ENCODE results near the gene MAN1A1.

- TF ChIP-seq POLR2AphosphoS5 (IDR thresholded peaks at IDR 0.05) = no peak
- TF ChIP-seq CTCF (IDR thresholded peaks at IDR 0.05) = no peak
These were observed 21.3 kb downstream of the MAN1A1 start for GRCh38 chr6:119328254-119328653.

Data from sigmoid colon (tissue), 4 donors.